ENCODE measurements around the gene C1orf141.

- TF ChIP-seq POLR2A (IDR thresholded peaks at IDR 0.05) (no peak), CTCF (IDR thresholded peaks at IDR 0.05) (no peak)
Measured at GRCh38 chr1:67118646-67119045, 16.1 kb downstream of the C1orf141 start.
